K562 (cell line): ENCODE data around the gene RBM20. TPM values are rescaled to one million over a fixed set of nuclear protein-coding genes. Genes with fewer than 3 reads are reported as not detected.
A peak's percentile ranks its signal among the peaks of the same experiment; 100 is the strongest.

Experiments used
- ESRRA ChIP-seq: fragments of 450-650 bp; IDR thresholded peaks from 2 replicates; pipeline ENCODE4 v1.6.1; 2014; ENCODE audit warnings: low read depth, mild to moderate bottlenecking, moderate library complexity, borderline replicate concordance
- GTF2E2 ChIP-seq: fragments of 200-800 bp; sonication (Bioruptor generic); IDR thresholded peaks from 2 replicates; pipeline ENCODE4 v1.6.1; 2016; ENCODE audit warnings: missing genetic modification characterization, missing compliant biosample characterization
- HDAC1 ChIP-seq, 2 experiments: fragments of 450-650 bp; IDR thresholded peaks; 2 replicates each; pipeline ENCODE4 v1.6.1; 2016 to 2017; ENCODE audit warnings: inconsistent platforms in 1 of 2, mild to moderate bottlenecking in 1 of 2, moderate library complexity in 1 of 2
- IFI16 ChIP-seq: fragments of 250-450 bp; sonication (Bioruptor Pico); IDR thresholded peaks from 2 replicates; pipeline ENCODE4 v2.1.2; 2022; ENCODE audit warnings: mild to moderate bottlenecking, inconsistent platforms
- NCOR1 ChIP-seq: fragments of 450-650 bp; IDR thresholded peaks from 2 replicates; pipeline ENCODE4 v1.6.1; 2016; ENCODE audit warnings: mild to moderate bottlenecking, moderate library complexity
- SMAD4 ChIP-seq: fragments of 250-450 bp; sonication (Bioruptor Pico); conservative IDR thresholded peaks from 2 replicates; pipeline ENCODE4 v1.8.0; 2021; ENCODE audit warnings: inconsistent platforms, mild to moderate bottlenecking, moderate library complexity
- TAF15 ChIP-seq: fragments of 200-400 bp; formaldehyde crosslinking; IDR thresholded peaks from 2 replicates; pipeline ENCODE4 v1.6.1; 2017; ENCODE audit warnings: mild to moderate bottlenecking, low read depth, low read length, moderate library complexity
- ZBTB11 ChIP-seq, 3 experiments: fragments of 200-800 bp in 1 of 3; fragments of 250-450 bp in 1 of 3; fragments of 450-650 bp in 1 of 3; sonication (Bioruptor Pico) in 1 of 3; sonication (Bioruptor generic) in 1 of 3; formaldehyde crosslinking in 1 of 3; IDR thresholded peaks; 2 replicates each; pipeline versions ENCODE4 v1.6.1 to v1.8.0; 2016 to 2022; ENCODE audit warnings: mild to moderate bottlenecking in 2 of 3, missing genetic modification characterization in 2 of 3, missing compliant biosample characterization in 1 of 3, moderate library complexity in 1 of 3
- ZBTB17 ChIP-seq: fragments of 450-650 bp; formaldehyde crosslinking; IDR thresholded peaks from 2 replicates; pipeline ENCODE4 v1.4.0; 2020; ENCODE audit warnings: mild to moderate bottlenecking
- ZBTB9 ChIP-seq: fragments of 450-650 bp; formaldehyde crosslinking; IDR thresholded peaks from 2 replicates; pipeline ENCODE4 v1.4.0; 2020; ENCODE audit warnings: mild to moderate bottlenecking, moderate library complexity
- polyA plus RNA-seq, 8 experiments: library from polyadenylated mRNA; depleted of rRNA in 4 of 8; stranded (reverse) in 5 of 8; unstranded in 3 of 8; fragments of >200 nt; fragmentation: Nextera tagmentation in 2 of 8; fragmentation: Illumina TruSeq in 1 of 8; extraction: Ambion mirVana in 2 of 8; extraction: Trizol in 1 of 8; gene quantifications; 2 replicates each; pipeline versions ENCODE4 v1.2.1 to v1.2.3, GENCODE V29; 2011 to 2014; ENCODE audit warnings: inconsistent platforms in 1 of 8, missing spikeins in 1 of 8
- total RNA-seq, 7 experiments: library from RNA; depleted of rRNA in 6 of 7; stranded (reverse); fragments of >200 nt in 6 of 7; fragmentation: Illumina TruSeq in 2 of 7; extraction: Trizol in 2 of 7; gene quantifications; 2 replicates each; pipeline versions ENCODE4 v1.2.1 to v1.2.3, GENCODE V29; 2011 to 2021; ENCODE audit warnings: low replicate concordance in 1 of 7
- TF ChIP-seq, protein P1 (sequence below), 2 experiments: fragments of 250-450 bp in 1 of 2; fragments of 450-650 bp in 1 of 2; sonication (Bioruptor Pico) in 1 of 2; IDR thresholded peaks; 2 replicates each; pipeline versions ENCODE4 v1.6.1 to v1.8.0; 2016 to 2021; ENCODE audit warnings: mild to moderate bottlenecking in 2 of 2, moderate library complexity in 2 of 2, missing compliant biosample characterization in 1 of 2, missing genetic modification characterization in 1 of 2
- TF ChIP-seq, protein P2 (sequence below), 2 experiments: IDR thresholded peaks in 1 of 2; conservative IDR thresholded peaks in 1 of 2; 2 replicates each; pipeline ENCODE4 v1.6.1; 2016; ENCODE audit warnings: low read depth in 2 of 2, mild to moderate bottlenecking in 1 of 2, missing compliant biosample characterization in 1 of 2, missing genetic modification characterization in 1 of 2, moderate library complexity in 1 of 2
- TF ChIP-seq, protein P3 (sequence below): fragments of 250-450 bp; sonication (Bioruptor Pico); IDR thresholded peaks from 2 replicates; pipeline ENCODE4 v1.4.0; 2020

The RBM20 gene
- total and polyA plus RNA-seq, 9 of the 15 experiments (the other 6 are each of a cell fraction or from before 2014, with no cell fraction given) = 0.63 to 5.7 (median 3.2) TPM

GRCh38 chr10:110872145-110872983 is 228.2 kb downstream of the RBM20 start (continued):
- peak in 1 of 3 experiments; percentile 59; a peak in 1 of 6 replicates for TF ChIP-seq ZBTB11 (CRISPR knock-in tag; IDR thresholded peaks at IDR 0.05)
- TF ChIP-seq SMAD4 (CRISPR knock-in tag) = peak; percentile 93
- no peak for TF ChIP-seq TAF15
- TF ChIP-seq NCOR1 = peak; percentile 37; the same call in 1 of the 2 replicates
- TF ChIP-seq, protein P1, sequence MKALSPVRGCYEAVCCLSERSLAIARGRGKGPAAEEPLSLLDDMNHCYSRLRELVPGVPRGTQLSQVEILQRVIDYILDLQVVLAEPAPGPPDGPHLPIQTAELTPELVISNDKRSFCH (CRISPR knock-in tag; IDR thresholded peaks at IDR 0.05) = no peak
- TF ChIP-seq, protein P1 (tag; IDR thresholded peaks at IDR 0.05) = no peak
- TF ChIP-seq HDAC1 (IDR thresholded peaks at IDR 0.05) = 0 out of 4 replicates have a peak, but pooled peaks of 1 of the 2 experiments have one; percentile 13
- TF ChIP-seq, protein P2, sequence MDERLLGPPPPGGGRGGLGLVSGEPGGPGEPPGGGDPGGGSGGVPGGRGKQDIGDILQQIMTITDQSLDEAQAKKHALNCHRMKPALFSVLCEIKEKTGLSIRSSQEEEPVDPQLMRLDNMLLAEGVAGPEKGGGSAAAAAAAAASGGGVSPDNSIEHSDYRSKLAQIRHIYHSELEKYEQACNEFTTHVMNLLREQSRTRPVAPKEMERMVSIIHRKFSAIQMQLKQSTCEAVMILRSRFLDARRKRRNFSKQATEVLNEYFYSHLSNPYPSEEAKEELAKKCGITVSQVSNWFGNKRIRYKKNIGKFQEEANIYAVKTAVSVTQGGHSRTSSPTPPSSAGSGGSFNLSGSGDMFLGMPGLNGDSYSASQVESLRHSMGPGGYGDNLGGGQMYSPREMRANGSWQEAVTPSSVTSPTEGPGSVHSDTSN (CRISPR knock-in tag; IDR thresholded peaks at IDR 0.05; ENCODE audit: low read depth) = no peak
- TF ChIP-seq, protein P2 (tag; conservative IDR thresholded peaks at IDR 0.05; ENCODE audit: low read depth) = peak; percentile 55
- 0 out of 2 replicates have a peak, but pooled peaks have one; percentile 17 for TF ChIP-seq ZBTB9 (CRISPR knock-in tag)
- TF ChIP-seq GTF2E2 (tag) = peak; percentile 39; the same call in 1 of the 2 replicates
- peak; percentile 48; the same call in 1 of the 2 replicates for TF ChIP-seq ZBTB17
- TF ChIP-seq IFI16 (CRISPR knock-in tag) = no peak
- 0 out of 2 replicates have a peak, but pooled peaks have one; percentile 22 for TF ChIP-seq ESRRA
- TF ChIP-seq, protein P3, sequence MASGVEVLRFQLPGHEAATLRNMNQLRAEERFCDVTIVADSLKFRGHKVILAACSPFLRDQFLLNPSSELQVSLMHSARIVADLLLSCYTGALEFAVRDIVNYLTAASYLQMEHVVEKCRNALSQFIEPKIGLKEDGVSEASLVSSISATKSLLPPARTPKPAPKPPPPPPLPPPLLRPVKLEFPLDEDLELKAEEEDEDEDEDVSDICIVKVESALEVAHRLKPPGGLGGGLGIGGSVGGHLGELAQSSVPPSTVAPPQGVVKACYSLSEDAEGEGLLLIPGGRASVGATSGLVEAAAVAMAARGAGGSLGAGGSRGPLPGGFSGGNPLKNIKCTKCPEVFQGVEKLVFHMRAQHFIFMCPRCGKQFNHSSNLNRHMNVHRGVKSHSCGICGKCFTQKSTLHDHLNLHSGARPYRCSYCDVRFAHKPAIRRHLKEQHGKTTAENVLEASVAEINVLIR (CRISPR knock-in tag) = 0 out of 2 replicates have a peak, but pooled peaks have one; percentile 26
